GM19099 (cell line): ENCODE measurements around the gene SLC26A11.

Source experiments
- POLR2A ChIP-seq: IDR thresholded peaks from 3 replicates; pipeline ENCODE4 v1.6.1; 2011; ENCODE audit warnings: low read depth; ENCODE audit not compliant: insufficient read length; ENCODE audit errors: extremely low read depth

SLC26A11 gene

GRCh38 chr17:80245566-80246265, 25.5 kb downstream of the SLC26A11 start:
- no peak for TF ChIP-seq POLR2A

DNA sequence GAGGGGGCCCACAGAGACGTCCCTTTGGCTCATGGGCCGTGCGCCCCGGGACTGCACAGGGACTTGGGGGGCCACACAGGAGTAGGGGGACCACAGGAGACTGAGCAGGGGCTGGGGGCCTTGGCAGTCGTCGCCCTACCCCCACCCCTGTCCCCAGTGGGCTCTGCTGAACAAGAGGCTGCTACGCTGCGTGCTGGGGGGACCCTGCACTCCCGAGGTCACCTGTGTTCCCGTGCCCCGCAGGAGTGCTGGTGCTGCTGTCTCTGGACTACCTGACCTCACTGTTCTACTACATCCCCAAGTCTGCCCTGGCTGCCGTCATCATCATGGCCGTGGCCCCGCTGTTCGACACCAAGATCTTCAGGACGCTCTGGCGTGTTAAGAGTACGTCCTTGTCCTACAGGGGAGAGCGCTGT, 26.0 kb downstream of the SLC26A11 start:
- no peak for TF ChIP-seq POLR2A

DNA sequence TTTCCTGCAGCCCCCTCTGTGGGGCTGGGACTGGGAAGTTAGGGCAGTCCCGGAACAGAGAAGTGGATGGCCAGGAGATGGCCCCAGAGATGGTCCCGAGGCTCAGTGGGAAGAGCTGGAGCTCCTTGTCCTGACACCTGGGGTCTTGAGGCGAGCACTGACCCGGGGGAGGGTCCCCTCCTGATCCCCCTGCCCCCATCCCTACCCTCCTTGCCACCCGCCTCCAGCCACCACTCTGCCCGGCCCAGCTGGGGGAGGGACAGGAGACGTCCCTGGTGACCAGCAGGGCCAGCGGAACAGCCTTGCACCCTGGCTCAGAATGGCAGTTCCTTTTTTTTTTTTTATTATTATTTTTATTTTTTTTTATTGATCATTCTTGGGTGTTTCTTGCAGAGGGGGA, 26.5 kb downstream of the SLC26A11 start:
- no peak for TF ChIP-seq POLR2A

- no peak for TF ChIP-seq POLR2A
Observed at GRCh38 chr17:80247561-80247960, 27.3 kb downstream of the SLC26A11 start.

- no peak for TF ChIP-seq POLR2A
Observed at GRCh38 chr17:80248001-80248893, 28.0 kb downstream of the SLC26A11 start.

DNA sequence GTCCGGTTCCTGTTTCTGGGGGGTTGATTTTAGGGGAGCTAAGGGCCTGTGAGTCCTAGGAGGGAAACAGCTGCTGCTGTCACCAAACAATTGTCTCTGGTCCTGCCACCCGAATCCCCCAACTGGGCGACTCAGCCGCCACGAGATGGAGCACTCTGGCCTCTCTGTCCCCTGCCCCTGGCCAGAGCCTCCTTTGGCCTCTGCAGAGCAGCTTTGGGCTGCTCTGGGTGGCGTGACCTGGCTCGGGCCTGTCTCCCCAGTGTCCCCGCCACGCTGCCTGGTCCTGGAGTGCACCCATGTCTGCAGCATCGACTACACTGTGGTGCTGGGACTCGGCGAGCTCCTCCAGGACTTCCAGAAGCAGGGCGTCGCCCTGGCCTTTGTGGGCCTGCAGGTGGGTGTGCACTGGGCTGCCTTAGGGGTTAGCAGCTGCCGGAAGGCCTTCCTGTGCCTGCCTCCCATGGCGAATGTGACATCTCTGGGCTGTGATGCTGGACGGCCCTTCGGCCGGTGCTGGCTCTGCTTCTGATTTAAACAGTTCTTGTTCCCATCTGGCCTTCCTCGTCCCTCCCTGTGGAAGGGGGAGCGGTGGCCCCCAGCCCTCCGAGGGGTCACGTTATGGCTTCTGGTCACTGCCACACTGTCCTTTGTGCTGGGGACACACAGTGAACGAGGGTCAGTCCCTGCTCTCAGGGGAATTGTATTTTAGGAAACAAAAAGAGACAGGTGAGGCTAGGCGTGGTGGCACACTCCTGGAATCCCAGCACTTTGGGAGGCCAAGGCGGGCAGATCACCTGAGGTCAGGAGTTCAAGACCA, 28.9 kb downstream of the SLC26A11 start:
- no peak for TF ChIP-seq POLR2A

DNA sequence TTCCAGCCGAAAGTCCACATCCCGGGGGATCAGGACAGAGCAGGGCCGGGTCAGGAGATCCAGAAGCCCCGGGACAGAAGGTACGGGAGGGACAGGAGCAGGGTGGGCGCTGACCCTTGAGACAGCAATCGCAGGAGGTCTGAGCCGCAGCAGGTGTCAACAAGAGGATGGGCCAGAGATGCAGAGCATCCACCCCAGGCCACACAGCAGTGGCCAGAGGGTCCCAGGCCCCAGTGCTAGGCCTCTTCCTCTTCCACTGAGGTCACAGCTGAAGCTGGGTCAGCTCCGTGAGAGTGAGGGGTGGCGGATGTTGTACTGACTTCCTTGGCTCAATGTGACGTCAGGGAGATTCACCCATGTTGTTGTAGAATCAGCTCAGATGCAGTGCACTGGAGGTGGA, 31.7 kb downstream of the SLC26A11 start:
- TF ChIP-seq POLR2A = no peak

GRCh38 chr17:80252871-80253270, 32.6 kb downstream of the SLC26A11 start:
- TF ChIP-seq POLR2A = no peak

- no peak for TF ChIP-seq POLR2A
Observed at GRCh38 chr17:80253631-80254395, 33.6 kb downstream of the SLC26A11 start.

DNA sequence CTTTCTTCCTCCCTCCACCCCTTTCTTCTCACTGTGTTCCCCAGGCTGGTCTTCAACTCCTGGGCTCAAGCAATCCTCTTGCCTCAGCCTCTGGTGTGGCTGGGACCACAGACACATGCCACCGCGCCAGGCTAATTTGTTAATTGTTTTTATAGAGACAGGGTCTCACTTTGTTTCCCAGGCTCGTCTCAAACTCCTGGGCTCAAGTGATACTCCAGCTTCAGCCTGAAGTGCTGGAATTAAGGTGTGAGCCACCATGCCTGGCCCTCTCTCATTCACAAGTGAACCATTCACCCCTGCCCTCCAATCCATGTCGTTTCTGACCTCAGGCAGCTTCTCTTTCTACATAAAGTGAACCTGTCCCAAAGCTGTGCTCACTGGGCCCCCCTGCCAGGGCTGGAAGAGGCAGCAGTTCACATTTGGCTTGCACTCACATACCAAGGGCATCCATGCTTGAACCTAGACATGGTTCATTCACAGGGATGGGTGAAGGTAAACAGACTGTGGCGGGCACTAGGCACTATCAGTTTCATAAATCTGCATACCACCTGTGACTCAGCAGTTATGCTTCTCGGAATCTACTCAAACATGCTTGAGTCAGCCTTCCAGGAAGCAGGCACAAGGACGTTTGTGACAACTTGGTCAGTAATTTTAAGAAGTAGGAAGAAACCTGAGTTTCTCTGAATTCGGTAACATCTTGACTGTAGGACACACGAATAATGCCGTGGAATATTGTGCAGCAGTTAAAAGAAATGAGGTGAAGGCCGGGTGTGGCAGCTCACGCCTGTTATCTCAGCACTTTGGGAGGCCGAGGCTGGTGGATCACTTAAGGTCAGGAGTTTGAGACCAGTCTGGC, 34.4 kb downstream of the SLC26A11 start:
- no peak for TF ChIP-seq POLR2A

DNA sequence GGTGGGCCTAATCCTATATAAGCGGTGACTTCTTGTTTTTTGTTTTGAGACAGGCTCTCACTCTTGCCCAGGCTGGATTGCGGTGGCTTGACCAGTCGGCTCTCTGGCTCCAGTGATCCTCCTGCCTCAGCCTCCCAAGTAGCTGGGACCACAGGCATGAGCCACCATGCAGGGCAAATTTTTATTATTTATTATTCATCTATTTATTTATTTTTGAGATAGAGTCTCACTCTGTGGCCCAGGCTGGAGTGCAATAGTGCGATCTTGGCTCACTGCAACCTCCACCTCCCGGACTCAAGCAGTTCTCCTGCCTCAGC, 35.8 kb downstream of the SLC26A11 start:
- no peak for TF ChIP-seq POLR2A

GRCh38 chr17:80257716-80258213, 37.5 kb downstream of the SLC26A11 start:
- TF ChIP-seq POLR2A = no peak

DNA sequence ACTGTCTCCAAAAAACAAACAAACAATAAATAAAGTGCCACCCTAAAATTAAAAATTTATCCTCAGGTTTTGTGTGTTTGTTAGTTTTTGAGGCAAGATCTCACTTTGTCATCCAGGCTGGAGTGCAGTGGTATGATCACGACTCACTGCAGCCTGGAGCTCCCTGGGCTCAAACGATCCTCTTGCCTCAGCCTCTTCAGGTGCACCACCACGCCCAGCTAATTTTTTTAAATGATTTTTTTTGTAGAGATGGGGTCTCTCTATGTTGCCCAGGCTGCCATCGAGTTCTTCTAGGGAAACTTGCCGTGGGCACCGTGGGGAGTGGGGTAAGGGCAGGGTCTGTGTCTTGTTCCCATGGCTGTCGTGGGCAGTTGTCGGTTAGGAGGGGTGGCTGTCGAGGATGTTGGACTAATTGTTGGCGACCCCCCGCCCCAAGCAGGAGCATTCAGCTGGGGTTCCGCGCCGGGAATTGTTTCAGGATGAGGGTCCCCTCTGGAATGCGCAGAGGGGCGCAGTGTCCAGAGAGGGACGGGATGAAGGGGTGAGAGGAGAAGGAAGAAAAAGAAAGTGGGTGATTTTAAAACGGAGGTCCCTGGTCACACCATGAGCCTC, 39.3 kb downstream of the SLC26A11 start:
- TF ChIP-seq POLR2A = no peak
